ENCODE data around the gene OSTN.

DNA sequence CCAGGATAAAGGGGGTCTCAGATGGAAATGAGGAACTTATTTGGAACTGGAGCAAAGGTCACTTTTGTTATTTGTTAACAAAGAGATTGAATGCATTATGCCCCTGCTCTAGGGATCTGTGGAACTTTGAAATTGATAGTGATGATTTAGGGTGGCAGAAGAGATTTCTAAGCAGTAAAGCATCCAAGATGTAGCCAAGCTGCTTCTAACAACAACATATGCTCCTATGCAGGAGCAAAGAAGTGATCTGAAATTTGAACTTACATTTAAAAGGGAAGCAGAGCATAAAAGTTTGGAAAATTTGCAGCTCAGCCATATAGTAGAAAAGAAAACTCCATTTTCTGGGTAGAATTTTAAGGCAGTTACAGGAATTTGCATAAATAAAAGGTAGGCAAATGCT lies 99.8 kb downstream of the OSTN start:
- no peak for TF ChIP-seq POLR2A (IDR thresholded peaks at IDR 0.05; ENCODE audit: low read length)
- no peak for TF ChIP-seq GATA1 (IDR thresholded peaks at IDR 0.05; ENCODE audit: low read depth, low read length)
